HepG2 (cell line): ENCODE data around the gene LRRC25. TPM values are rescaled to one million over a fixed set of nuclear protein-coding genes. Genes with fewer than 3 reads are reported as not detected.
A peak's percentile ranks its signal among the peaks of the same experiment; 100 is the strongest.

Source experiments
- BCL6 ChIP-seq: IDR thresholded peaks from 2 replicates; pipeline ENCODE4 v1.6.1; 2016; ENCODE audit warnings: missing genetic modification reagents, missing compliant biosample characterization
- HNF4A ChIP-seq: sonication (generic); formaldehyde crosslinking; IDR thresholded peaks from 2 replicates; pipeline ENCODE4 v1.4.0; 2020; ENCODE audit warnings: missing genetic modification reagents
- NAIF1 ChIP-seq: sonication (generic); formaldehyde crosslinking; IDR thresholded peaks from 2 replicates; pipeline ENCODE4 v1.5.0; 2020; ENCODE audit warnings: mild to moderate bottlenecking, missing genetic modification reagents, borderline replicate concordance
- NR2F1 ChIP-seq, 2 experiments: fragments of 450-650 bp in 1 of 2; formaldehyde crosslinking in 1 of 2; IDR thresholded peaks; 2 replicates each; pipeline versions ENCODE4 v1.5.0 to v1.6.1; 2016 to 2020; ENCODE audit warnings: mild to moderate bottlenecking in 1 of 2, missing compliant biosample characterization in 1 of 2, missing genetic modification reagents in 1 of 2, moderate library complexity in 1 of 2
- NR2F2 ChIP-seq: IDR thresholded peaks from 2 replicates; pipeline ENCODE4 v1.6.1; 2012; ENCODE audit warnings: low read depth, inconsistent platforms, borderline replicate concordance
- RXRA ChIP-seq: sonication (generic); formaldehyde crosslinking; IDR thresholded peaks from 2 replicates; pipeline ENCODE4 v1.5.1; 2020; ENCODE audit warnings: missing genetic modification reagents
- SAP130 ChIP-seq: IDR thresholded peaks from 2 replicates; pipeline ENCODE4 v1.6.1; 2016; ENCODE audit warnings: low read depth
- SKI ChIP-seq: fragments of 450-650 bp; IDR thresholded peaks from one replicate; pipeline ENCODE4 v1.6.1; 2018; ENCODE audit warnings: mild to moderate bottlenecking; ENCODE audit not compliant: partially characterized antibody
- SOX5 ChIP-seq: IDR thresholded peaks from 2 replicates; pipeline ENCODE4 v1.6.1; 2016; ENCODE audit warnings: borderline replicate concordance
- ZFP41 ChIP-seq: sonication (generic); formaldehyde crosslinking; IDR thresholded peaks from 2 replicates; pipeline ENCODE4 v1.4.0; 2020; ENCODE audit warnings: mild to moderate bottlenecking, missing genetic modification reagents, borderline replicate concordance
- ZNF747 ChIP-seq: sonication (generic); formaldehyde crosslinking; IDR thresholded peaks from 2 replicates; pipeline ENCODE4 v1.8.1; 2023; ENCODE audit warnings: missing genetic modification reagents, mild to moderate bottlenecking, borderline replicate concordance
- polyA plus RNA-seq, 8 experiments: library from polyadenylated mRNA; depleted of rRNA in 3 of 8; stranded (reverse) in 7 of 8; unstranded in 1 of 8; fragments of >200 nt; fragmentation: Illumina TruSeq in 4 of 8; extraction: Trizol in 4 of 8; gene quantifications; 2 replicates each; pipeline versions ENCODE4 v1.2.1 to v1.2.3, GENCODE V29; 2011 to 2016; ENCODE audit warnings: low read depth in 4 of 8, missing spikeins in 1 of 8, mixed read lengths in 1 of 8; ENCODE audit not compliant: insufficient read depth in 1 of 8
- total RNA-seq, 5 experiments: library from RNA; depleted of rRNA; stranded (reverse); fragments of >200 nt; fragmentation: Illumina TruSeq; extraction: Trizol; gene quantifications; 2 replicates each; pipeline ENCODE4 v1.2.3, GENCODE V29; 2016; ENCODE audit warnings: low read depth in 1 of 5
- TF ChIP-seq, protein P1 (sequence below): sonication (generic); formaldehyde crosslinking; IDR thresholded peaks from 2 replicates; pipeline ENCODE4 v1.5.1; 2020; ENCODE audit warnings: mild to moderate bottlenecking, missing genetic modification reagents, moderate library complexity
- TF ChIP-seq, protein P2 (sequence below): sonication (generic); IDR thresholded peaks from 2 replicates; pipeline ENCODE4 v1.6.1; 2016; ENCODE audit warnings: low read depth, borderline replicate concordance
- TF ChIP-seq, protein P3 (sequence below): sonication (generic); formaldehyde crosslinking; IDR thresholded peaks from 2 replicates; pipeline ENCODE4 v1.4.0; 2020; ENCODE audit warnings: missing genetic modification reagents, borderline replicate concordance
- TF ChIP-seq, protein P4 (sequence below): sonication (generic); formaldehyde crosslinking; IDR thresholded peaks from 2 replicates; pipeline ENCODE4 v1.8.0; 2022; ENCODE audit warnings: missing genetic modification reagents, mild to moderate bottlenecking, borderline replicate concordance
- TF ChIP-seq, protein P5 (sequence below): sonication (generic); formaldehyde crosslinking; IDR thresholded peaks from 2 replicates; pipeline ENCODE4 v1.4.0; 2020; ENCODE audit warnings: missing genetic modification reagents
- TF ChIP-seq, protein P6 (sequence below): sonication (generic); formaldehyde crosslinking; IDR thresholded peaks from 2 replicates; pipeline ENCODE4 v1.5.1; 2020; ENCODE audit warnings: mild to moderate bottlenecking, missing genetic modification reagents, moderate library complexity

LRRC25 gene
- total and polyA plus RNA-seq, 2 of the 13 experiments (the other 11 are each of a cell fraction or from before 2014, with no cell fraction given) = 0.13 to 0.53 TPM

DNA sequence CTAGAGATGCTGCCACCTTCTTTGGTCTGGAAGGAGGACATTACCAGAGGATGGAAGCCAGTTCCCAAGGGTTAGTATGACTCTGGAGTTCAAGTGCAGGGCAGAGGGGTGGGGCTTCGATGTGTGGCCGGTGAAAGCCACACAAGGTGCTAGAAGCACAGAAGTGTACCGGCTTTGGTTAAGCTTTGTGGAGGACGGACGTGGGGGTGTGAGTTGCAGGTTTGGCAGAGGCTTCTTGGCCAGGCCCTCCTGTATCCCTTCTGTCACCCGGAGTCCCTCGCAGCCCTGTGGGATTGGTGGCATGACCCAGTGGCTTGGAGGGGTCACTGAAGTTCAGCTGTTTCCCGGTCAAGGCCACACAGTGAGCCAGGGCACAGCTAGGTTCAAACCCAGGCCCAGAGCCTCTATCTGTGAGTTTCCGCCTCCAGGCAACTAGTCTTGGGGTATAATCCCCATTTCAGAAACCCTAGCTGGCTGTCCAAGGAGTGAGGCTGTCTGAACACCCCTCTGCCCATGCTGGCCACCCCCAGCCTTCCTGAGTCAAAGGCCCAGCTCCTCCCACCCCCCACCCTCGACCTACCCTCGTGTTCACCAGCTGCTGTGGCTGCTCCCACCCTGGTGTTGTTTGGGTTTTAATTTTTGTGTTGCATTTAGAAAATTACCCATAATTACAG is 17.2 kb upstream of the LRRC25 start (continued):
- TF ChIP-seq, protein P1, sequence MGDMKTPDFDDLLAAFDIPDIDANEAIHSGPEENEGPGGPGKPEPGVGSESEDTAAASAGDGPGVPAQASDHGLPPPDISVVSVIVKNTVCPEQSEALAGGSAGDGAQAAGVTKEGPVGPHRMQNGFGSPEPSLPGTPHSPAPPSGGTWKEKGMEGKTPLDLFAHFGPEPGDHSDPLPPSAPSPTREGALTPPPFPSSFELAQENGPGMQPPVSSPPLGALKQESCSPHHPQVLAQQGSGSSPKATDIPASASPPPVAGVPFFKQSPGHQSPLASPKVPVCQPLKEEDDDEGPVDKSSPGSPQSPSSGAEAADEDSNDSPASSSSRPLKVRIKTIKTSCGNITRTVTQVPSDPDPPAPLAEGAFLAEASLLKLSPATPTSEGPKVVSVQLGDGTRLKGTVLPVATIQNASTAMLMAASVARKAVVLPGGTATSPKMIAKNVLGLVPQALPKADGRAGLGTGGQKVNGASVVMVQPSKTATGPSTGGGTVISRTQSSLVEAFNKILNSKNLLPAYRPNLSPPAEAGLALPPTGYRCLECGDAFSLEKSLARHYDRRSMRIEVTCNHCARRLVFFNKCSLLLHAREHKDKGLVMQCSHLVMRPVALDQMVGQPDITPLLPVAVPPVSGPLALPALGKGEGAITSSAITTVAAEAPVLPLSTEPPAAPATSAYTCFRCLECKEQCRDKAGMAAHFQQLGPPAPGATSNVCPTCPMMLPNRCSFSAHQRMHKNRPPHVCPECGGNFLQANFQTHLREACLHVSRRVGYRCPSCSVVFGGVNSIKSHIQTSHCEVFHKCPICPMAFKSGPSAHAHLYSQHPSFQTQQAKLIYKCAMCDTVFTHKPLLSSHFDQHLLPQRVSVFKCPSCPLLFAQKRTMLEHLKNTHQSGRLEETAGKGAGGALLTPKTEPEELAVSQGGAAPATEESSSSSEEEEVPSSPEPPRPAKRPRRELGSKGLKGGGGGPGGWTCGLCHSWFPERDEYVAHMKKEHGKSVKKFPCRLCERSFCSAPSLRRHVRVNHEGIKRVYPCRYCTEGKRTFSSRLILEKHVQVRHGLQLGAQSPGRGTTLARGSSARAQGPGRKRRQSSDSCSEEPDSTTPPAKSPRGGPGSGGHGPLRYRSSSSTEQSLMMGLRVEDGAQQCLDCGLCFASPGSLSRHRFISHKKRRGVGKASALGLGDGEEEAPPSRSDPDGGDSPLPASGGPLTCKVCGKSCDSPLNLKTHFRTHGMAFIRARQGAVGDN (CRISPR knock-in tag) = peak; percentile 62
- TF ChIP-seq ZFP41 (CRISPR knock-in tag) (no peak), SKI (peak; percentile 96), SOX5 (no peak), RXRA (CRISPR knock-in tag) (peak; percentile 96), NR2F2 (0 out of 2 replicates have a peak, but pooled peaks have one; percentile 34), ZNF747 (CRISPR knock-in tag) (no peak), BCL6 (CRISPR knock-in tag) (0 out of 2 replicates have a peak, but pooled peaks have one; percentile 48), NR2F1 (CRISPR knock-in tag; IDR thresholded peaks at IDR 0.05) (peak; percentile 49 to 60; a peak in 2 of 4 replicates), SAP130 (CRISPR knock-in tag) (peak; percentile 46), HNF4A (peak; percentile 21; the same call in 1 of the 2 replicates), NAIF1 (no peak)
- TF ChIP-seq, protein P2, sequence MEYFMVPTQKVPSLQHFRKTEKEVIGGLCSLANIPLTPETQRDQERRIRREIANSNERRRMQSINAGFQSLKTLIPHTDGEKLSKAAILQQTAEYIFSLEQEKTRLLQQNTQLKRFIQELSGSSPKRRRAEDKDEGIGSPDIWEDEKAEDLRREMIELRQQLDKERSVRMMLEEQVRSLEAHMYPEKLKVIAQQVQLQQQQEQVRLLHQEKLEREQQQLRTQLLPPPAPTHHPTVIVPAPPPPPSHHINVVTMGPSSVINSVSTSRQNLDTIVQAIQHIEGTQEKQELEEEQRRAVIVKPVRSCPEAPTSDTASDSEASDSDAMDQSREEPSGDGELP = peak; percentile 81; the same call in 1 of the 2 replicates
- TF ChIP-seq, protein P3, sequence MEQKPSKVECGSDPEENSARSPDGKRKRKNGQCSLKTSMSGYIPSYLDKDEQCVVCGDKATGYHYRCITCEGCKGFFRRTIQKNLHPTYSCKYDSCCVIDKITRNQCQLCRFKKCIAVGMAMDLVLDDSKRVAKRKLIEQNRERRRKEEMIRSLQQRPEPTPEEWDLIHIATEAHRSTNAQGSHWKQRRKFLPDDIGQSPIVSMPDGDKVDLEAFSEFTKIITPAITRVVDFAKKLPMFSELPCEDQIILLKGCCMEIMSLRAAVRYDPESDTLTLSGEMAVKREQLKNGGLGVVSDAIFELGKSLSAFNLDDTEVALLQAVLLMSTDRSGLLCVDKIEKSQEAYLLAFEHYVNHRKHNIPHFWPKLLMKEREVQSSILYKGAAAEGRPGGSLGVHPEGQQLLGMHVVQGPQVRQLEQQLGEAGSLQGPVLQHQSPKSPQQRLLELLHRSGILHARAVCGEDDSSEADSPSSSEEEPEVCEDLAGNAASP = peak; percentile 49; the same call in 1 of the 2 replicates
- TF ChIP-seq, protein P4, sequence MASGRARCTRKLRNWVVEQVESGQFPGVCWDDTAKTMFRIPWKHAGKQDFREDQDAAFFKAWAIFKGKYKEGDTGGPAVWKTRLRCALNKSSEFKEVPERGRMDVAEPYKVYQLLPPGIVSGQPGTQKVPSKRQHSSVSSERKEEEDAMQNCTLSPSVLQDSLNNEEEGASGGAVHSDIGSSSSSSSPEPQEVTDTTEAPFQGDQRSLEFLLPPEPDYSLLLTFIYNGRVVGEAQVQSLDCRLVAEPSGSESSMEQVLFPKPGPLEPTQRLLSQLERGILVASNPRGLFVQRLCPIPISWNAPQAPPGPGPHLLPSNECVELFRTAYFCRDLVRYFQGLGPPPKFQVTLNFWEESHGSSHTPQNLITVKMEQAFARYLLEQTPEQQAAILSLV (CRISPR knock-in tag) = 0 out of 2 replicates have a peak, but pooled peaks have one; percentile 40
- TF ChIP-seq, protein P5, sequence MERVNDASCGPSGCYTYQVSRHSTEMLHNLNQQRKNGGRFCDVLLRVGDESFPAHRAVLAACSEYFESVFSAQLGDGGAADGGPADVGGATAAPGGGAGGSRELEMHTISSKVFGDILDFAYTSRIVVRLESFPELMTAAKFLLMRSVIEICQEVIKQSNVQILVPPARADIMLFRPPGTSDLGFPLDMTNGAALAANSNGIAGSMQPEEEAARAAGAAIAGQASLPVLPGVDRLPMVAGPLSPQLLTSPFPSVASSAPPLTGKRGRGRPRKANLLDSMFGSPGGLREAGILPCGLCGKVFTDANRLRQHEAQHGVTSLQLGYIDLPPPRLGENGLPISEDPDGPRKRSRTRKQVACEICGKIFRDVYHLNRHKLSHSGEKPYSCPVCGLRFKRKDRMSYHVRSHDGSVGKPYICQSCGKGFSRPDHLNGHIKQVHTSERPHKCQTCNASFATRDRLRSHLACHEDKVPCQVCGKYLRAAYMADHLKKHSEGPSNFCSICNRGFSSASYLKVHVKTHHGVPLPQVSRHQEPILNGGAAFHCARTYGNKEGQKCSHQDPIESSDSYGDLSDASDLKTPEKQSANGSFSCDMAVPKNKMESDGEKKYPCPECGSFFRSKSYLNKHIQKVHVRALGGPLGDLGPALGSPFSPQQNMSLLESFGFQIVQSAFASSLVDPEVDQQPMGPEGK (CRISPR knock-in tag) = peak; percentile 27; the same call in 1 of the 2 replicates
- TF ChIP-seq, protein P6, sequence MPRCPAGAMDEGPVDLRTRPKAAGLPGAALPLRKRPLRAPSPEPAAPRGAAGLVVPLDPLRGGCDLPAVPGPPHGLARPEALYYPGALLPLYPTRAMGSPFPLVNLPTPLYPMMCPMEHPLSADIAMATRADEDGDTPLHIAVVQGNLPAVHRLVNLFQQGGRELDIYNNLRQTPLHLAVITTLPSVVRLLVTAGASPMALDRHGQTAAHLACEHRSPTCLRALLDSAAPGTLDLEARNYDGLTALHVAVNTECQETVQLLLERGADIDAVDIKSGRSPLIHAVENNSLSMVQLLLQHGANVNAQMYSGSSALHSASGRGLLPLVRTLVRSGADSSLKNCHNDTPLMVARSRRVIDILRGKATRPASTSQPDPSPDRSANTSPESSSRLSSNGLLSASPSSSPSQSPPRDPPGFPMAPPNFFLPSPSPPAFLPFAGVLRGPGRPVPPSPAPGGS (CRISPR knock-in tag) = 0 out of 2 replicates have a peak, but pooled peaks have one; percentile 21
